GM18526 (cell line): ENCODE data around the gene SENP6.

Experiments used
- POLR2A ChIP-seq: IDR thresholded peaks from 3 replicates; pipeline ENCODE4 v1.6.1; 2011; ENCODE audit not compliant: insufficient read length; ENCODE audit errors: extremely low read depth

Gene SENP6

DNA sequence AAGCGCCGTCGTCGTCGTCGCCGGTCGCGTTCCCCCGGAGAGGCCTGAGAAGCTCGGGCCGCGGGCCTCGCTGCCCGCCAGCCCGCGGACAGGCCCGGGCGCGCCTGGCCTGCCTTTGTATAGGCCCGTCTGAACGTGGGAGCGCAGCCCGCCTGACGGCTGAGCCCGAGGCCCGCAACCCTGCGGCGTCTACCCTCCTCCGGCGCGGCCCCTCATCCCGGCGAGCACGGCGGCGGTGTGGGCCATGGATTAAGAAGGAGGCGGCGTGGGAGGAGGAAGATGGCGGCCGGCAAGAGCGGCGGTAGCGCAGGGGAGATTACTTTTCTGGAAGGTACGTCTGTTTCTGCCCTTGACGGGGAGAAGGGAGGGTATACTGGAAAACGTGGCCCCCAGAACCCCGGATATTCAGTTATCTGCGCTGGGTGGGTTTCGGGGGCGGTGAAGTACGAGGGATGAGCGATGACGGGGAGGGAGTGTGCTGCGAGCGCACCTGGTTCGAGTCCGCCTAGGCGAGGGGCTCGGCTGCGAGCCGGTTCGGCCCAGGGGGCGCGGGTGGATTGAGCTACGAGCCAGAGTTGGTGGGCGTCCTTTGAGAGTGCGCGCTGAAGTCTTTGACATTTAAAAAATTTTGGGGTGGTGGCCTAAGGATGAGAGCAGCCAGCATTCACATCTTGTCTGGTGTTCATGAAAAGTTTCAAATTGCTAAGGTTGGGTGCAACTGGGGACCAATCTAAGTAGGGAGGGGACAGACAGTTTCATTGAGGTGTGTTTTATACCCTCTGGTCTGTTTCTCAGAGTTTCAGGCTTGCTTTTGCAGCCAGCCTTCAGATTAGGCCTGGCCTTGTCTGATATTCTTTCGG, 796 bp downstream of the SENP6 start:
- no peak for TF ChIP-seq POLR2A

DNA sequence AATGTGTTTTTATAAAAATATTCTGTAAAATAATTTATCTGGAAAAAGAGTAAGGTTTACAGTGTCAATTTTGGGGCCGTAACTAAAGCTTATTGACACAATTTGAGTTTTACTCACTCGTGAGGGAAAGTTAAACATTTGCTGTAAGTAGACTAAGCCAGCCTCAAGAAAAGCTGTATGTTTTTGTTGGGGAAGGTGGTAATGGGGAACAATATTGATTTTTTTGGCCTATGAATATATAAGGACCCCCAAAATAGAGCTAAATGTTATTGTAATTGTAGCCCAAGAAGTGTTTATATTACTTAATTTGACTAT, 1.4 kb downstream of the SENP6 start:
- no peak for TF ChIP-seq POLR2A

DNA sequence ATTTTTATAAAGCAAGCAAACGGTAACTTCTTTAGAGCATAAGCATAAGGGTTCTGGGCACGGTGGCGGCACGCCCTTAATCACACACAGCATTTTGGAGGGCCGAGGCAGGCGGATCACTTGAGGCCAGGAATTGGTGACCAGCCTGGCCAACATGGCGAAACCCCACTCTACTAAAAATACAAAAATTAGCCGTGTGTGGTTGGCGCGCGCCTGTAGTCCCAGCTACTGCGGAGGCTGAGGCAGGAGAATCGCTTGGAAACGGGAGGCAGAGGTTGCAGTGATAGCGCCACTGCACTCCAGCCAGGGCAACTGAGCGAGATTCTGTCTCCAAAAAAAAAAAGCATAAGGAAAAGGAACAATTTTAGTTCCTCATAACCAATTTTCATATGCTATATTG, 2.6 kb downstream of the SENP6 start:
- no peak for TF ChIP-seq POLR2A

- TF ChIP-seq POLR2A: no peak
These were observed 4.0 kb downstream of the SENP6 start for GRCh38 chr6:75605635-75606034.

GRCh38 chr6:75608304-75608703, 6.6 kb downstream of the SENP6 start:
- TF ChIP-seq POLR2A: no peak

DNA sequence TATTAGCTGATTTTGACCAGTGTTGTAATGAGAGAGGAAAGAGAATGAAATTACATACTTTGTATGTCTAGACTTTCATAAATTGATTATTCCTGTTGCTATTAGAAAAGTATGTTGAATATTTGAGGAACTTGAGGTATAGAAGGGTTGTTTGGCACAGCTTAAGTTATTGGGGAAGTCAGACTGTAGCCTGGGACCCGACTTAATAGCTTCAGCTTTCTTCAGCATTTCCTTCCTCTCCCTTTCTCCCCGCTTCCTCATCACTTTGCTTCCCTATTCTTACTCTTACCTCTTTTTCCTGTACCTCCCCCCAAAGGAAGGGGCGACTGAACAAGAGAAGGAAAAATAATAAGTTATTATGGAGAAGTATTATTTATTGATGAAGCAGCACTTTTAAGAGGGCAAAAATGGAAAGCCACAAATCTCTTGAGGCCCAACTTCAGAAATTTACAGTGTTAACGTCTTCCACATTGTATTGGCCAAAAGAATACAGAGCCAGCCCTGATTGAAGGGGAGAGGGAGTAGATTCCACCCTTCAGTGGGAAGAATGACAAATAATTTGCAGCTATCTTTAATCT, 7.4 kb downstream of the SENP6 start:
- no peak for TF ChIP-seq POLR2A

DNA sequence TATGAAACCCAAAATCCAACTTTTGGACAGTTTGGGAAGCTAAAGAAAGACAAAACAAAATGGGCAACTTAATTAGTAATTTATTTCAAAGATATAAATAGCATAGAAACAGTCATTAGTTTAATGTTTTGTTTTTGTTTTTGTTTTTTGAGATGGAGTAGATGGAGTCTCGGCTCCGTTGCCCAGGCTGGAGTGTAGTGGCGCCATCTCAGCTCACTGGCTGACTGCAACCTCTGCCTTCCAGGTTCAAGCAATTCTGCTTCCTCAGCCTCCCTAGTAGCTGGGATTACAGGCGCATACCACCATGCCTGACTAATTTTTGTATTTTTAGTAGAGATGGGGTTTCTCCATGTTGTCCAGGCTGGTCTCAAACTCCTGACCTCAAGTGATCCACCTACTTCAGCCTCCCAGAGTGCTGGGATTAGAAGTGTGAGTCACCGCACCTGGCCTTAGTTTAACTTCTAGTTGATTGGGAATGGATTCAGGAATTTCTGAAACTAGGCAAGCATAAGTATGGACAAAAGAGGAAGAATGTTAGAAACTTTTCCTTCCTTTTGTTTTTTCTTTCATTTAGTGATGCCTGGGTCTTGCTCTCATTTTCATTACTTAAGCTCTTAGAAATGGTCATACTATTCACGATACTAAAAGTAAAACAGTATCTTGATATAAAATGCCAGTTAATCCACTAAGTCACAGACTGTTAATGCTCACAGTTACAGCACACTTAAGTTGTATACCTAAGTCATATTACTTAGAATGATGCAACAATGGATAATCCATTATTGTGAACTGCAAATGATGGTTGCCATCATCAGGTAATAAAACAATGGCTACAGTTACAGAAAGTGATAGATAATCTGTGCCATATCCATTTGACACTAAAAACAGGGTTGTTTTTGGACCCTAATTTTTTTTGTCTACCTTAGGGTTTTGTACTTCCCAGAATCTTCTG, 8.2 kb downstream of the SENP6 start:
- TF ChIP-seq POLR2A: no peak

DNA sequence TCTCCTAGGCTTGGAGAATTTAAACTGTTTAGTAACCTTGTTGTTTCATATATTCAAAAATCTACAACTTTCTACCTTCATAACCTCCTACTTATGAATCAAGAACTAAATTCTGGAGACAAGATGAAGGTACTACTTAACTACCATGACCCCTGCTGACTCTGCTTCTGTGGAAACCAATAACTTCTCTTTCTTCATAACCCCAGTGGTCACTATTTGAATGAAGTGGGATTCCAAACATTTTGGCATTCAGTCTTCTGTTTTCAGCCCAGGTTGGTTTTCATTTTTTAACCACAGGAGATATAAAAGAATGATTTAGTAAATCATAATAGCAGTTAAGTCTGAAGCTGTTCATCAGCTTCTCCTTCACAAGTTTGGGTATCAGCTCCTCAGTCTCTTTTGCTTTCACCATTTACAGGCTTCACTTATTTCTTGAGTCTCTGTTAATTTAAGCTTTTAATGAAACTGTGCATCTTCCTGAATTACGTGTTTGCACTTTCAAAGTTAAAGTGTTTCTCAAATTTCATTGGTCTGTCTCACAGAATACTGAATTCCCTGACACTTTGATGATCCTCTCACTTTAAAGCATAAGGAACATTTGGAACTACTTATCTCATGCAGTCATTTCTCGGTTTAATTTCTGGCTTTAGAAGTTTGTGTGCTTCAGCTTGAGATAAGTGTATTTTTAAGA, 9.5 kb downstream of the SENP6 start:
- no peak for TF ChIP-seq POLR2A

DNA sequence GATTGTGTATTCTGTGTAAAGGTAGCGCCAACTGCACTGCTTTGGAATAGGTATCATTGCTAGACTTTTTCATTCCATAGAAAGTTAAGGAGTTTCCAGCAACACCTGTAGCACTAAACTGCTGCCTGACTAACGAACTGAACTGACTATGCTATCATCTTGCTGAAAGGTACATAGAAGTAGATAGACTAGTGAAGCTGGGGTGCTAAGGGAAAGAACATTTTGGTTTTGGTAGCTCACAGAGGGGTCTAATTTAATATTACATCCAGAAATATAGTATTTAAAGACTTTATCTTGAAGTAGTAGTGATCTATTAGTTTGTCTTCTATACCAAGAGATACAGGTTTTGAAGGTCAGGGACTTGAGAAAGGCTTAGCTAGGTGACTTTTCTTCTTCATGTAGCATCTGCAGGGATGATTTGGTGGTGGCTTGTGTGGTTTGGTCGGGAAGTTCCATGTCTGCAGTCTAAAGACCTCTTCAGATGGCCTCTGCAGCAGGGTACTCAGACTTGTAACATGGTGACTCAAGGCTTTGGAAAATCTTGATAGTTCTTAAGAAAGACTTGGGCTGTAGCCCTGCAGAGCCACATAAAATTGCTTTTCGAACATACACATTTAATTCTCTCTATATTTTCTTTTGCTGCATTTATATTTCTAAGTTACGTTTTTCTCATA, 10.2 kb downstream of the SENP6 start:
- TF ChIP-seq POLR2A: no peak

GRCh38 chr6:75612434-75612833, 10.8 kb downstream of the SENP6 start:
- TF ChIP-seq POLR2A: no peak

DNA sequence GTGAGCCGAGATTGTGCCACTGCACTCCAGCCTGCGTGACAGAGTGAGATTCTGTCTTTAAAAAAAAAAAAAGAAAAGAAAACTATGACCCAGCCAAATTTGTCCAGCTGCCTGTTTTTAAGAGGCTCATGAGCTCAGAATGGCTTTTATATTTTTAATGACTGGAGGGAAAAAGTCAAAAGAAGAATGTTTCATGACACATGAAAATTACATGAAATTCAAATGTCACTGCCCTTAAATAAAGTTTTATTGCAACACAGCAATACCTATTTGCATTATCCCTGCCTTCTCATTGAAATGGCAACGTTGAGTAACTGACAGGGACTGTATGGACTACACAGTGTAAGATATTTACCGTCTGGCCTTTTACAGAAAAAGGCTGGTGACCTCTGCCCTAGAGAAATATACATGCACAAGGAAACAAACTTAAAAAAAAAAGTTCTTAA, 11.4 kb downstream of the SENP6 start:
- TF ChIP-seq POLR2A: no peak

DNA sequence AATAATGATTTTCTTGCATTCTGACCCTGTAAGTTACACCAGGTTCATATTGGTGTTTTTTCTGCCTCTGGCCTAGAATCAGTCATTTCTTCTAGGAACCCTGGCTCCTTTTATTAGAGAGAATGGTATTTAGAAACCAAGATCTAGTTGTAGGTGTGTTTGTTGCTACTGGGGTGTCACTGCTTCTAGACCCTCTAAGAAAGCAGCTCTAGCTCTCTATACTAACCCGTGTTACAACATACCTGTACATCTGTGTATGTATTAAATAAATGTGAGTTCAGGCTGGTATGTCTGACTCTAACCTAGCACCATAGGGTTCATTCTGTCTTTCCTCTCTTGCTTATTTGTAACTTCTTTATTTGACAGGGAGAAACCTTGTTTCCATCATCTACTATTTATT, 16.8 kb downstream of the SENP6 start:
- TF ChIP-seq POLR2A: no peak

- no peak for TF ChIP-seq POLR2A
These were observed 17.7 kb downstream of the SENP6 start for GRCh38 chr6:75619230-75619899.

DNA sequence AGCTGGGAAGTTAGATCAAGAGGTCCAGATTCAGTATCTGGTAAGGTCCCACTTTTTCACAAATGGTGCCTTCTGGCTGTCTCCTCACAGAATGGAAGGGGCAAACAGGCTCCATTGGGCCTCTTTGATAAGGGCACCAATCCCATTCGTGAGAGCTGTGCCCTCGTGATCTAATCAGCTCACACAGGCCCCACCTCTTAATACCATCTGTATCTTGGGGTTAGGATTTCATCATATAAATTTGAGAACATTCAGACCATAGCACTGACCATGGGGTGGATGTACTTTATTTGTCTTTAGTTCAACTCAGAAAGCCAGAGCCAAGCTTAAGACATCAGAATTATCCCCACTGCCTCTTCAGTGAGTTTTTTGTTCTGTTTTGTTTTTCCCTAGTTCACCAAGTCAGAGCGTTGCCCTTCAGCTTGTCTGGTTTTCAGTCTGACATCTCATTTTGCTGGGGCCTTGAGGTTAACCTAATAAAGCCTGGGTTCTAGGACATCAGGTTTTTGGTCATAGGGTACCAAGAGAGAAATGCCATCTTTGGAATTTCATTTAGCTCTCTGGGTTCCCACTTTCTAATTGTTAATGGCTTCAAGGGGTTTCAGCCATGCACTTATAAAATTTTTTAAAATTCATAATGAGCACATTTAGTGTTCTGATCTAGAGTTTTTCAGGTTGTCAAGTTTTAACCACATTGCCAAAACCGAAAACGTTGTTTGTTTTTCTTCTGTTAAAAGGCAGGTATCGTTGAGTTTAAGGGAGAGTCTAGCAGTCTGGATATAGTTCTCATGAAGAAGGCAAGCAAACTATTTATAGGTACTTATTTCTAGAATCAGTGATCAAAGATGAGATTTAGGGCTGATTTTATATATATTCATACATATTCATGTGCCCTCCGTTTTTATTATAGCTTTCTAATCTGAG, 19.0 kb downstream of the SENP6 start:
- no peak for TF ChIP-seq POLR2A

DNA sequence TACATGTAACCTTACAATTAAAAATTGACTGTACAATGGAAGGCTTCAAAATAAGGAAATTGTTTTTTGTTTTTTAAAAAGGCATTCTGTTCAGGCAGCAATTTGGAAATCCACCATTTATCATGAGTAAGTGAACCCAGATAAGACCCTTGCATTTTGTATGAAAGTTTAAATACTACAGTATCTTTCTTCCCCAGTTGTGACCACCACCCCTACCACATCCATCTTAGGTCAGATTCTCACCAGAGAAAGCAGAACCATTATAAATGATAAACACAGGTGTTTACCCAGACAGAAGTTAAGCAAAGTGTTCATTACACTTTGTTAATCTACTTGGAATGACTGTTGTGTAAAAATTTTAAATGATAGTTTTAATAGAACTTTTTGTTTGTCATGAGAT, 20.2 kb downstream of the SENP6 start:
- TF ChIP-seq POLR2A: no peak
